ENCODE data around the gene RASA3.
A peak's percentile ranks its signal among the peaks of the same experiment; 100 is the strongest.
"Not testable (repeated sequence)": the region's sequence is repeated elsewhere in the genome, so short reads cannot be mapped to it uniquely, and the experiment has no call there.

The RASA3 gene

DNA sequence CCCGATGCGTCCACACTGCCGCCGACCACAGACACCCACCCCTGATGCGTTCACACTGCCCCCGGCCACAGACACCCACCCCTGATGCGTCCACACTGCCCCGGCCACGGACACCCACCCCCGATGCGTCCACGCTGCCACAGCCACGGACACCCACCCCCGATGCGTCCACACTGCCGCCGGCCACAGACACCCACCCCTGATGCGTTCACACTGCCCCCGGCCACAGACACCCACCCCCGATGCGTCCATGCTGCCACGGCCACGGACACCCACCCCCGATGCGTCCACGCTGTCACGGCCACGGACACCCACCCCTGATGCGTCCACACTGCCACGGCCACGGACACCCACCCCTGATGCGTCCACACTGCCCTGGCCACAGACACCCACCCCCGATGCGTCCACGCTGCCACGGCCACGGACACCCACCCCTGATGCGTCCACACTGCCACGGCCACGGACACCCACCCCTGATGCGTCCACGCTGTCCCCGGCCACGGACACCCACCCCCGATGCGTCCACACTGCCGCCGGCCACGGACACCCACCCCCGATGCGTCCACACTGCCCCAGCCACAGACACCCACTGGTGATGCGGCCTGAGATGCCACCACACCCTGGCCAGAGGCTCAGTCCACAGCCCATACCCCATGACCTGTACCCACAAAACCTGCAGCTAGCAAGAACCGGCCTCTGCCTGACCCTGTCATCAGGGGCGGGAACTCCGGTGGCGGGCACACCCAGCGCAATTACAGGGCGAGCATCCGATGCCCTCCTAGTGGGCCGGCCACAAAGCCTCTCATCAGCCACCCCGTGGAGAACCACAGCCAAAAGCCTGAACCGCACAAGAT is 28.4 kb downstream of the RASA3 start:
- Histone ChIP-seq H3K9me3 (ENCODE audit: control extremely low read depth in 1 of 5, control insufficient read depth in 4 of 5, insufficient read depth in 2 of 5, low read depth in 1 of 5, low read length in 4 of 5) (no peaks in the 10 kb centered on the region), H3K36me3 (ENCODE audit: control insufficient read depth in 4 of 4, insufficient read depth in 4 of 4, low read length in 3 of 4) (peaks cover 0 to 12% (median 3%) of the 10 kb centered on the region in 4 experiments), H3K27me3 (replicated peaks in 2 of 5; ENCODE audit: control insufficient read depth in 4 of 5, insufficient read depth in 5 of 5, low read length in 4 of 5) (no peaks in the 10 kb centered on the region), H3K27ac (ENCODE audit: insufficient read depth in 1 of 2, low read depth in 1 of 2, low read length in 2 of 2, poor library complexity in 1 of 2, severe bottlenecking in 2 of 2) (no peak overlapping the region), H3K4me1 (ENCODE audit: control extremely low read depth in 1 of 4, control insufficient read depth in 4 of 4, insufficient read depth in 4 of 4, low read length in 3 of 4) (no peaks in the 10 kb centered on the region), H3K4me3 (ENCODE audit: control insufficient read depth in 1 of 7, extremely low read depth in 1 of 7, insufficient read depth in 4 of 7, low read depth in 2 of 7, low read length in 6 of 7) (no peak overlapping the region)
- DNase-seq = peak in 1 of 3 donors; percentile 53
- ChIA-PET POLR2A (no interaction called here), CTCF (no interaction called here)
- WGBS (ENCODE audit: insufficient coverage) = 92% methylated on average over 53 of the region's 62 CpGs

DNA sequence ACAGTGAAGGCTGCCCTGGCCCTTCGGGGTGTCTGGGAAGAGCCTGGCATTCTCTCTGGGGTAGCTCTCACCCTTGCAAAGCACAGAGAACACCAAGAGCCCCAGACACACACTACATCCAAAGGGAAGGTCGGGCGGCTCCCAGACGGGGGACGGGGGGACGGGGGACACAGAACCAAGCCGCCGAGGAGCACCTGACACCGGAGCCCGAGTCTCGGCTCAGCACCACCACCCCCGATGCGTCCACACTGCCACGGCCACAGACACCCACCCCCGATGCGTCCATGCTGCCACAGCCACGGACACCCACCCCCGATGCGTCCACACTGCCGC is 29.2 kb downstream of the RASA3 start:
- H3K27ac ChIP-seq (ENCODE audit: insufficient read depth in 1 of 2, low read depth in 1 of 2, low read length in 2 of 2, poor library complexity in 1 of 2, severe bottlenecking in 2 of 2); CTCF ChIA-PET; H3K4me3 ChIP-seq (ENCODE audit: control insufficient read depth in 1 of 7, extremely low read depth in 1 of 7, insufficient read depth in 4 of 7, low read depth in 2 of 7, low read length in 6 of 7); H3K9me3 ChIP-seq (ENCODE audit: control extremely low read depth in 1 of 5, control insufficient read depth in 4 of 5, insufficient read depth in 2 of 5, low read depth in 1 of 5, low read length in 4 of 5); H3K4me1 ChIP-seq (ENCODE audit: control extremely low read depth in 1 of 4, control insufficient read depth in 4 of 4, insufficient read depth in 4 of 4, low read length in 3 of 4); DNase-seq; H3K27me3 ChIP-seq (replicated peaks in 2 of 5; ENCODE audit: control insufficient read depth in 4 of 5, insufficient read depth in 5 of 5, low read length in 4 of 5); H3K36me3 ChIP-seq (ENCODE audit: control insufficient read depth in 4 of 4, insufficient read depth in 4 of 4, low read length in 3 of 4); POLR2A ChIA-PET: not testable (repeated sequence)
- WGBS (ENCODE audit: insufficient coverage) = 100% methylated on average over 1 of the region's 20 CpGs

DNA sequence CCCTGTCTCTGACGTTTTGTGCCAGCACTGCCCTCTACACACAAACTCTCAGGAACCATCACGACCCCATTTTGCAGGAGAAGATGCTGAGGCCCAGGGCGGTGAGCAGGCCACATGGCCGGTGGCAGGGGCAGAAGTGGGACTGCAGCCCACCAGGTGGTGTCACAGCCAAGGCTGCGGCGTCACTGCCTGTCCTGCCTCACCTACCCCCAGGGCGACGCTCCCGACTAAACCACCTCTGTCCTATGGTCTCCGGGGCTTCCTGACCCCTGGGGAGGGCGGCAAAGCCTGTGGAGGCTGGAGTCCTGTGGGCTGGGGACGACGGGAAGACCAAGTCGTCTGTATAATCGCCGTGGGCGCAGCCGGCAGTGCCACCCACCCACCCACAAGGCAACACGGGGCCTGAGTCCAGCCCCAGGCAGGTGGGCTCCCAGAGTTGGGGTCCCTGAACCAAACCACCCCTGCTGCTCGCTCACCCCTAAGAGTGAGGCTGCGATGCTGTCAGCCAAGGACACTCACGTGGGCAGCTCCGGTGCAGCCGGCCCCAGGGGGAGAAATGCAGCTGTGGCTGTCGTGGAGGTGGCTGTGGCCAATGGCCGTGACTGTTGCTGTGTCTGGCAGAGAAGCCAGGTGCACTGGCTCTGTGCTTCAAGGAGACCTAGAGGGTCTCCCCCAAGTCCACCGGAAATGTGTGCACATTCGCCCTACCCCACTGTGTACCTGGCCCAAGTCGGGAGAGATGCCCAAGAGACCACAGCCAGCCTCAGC is 29.7 kb downstream of the RASA3 start:
- ChIA-PET CTCF (no interaction called here), POLR2A (no interaction called here)
- WGBS (ENCODE audit: insufficient coverage) = 95% methylated on average over 26 of the region's 29 CpGs
- peaks cover 0 to 4% (median 0%) of the 10 kb centered on the region in 4 experiments for H3K36me3 ChIP-seq (ENCODE audit: control insufficient read depth in 4 of 4, insufficient read depth in 4 of 4, low read length in 3 of 4)
- H3K27ac ChIP-seq (ENCODE audit: insufficient read depth in 1 of 2, low read depth in 1 of 2, low read length in 2 of 2, poor library complexity in 1 of 2, severe bottlenecking in 2 of 2) = no peak overlapping the region
- H3K4me3 ChIP-seq (ENCODE audit: control insufficient read depth in 1 of 7, extremely low read depth in 1 of 7, insufficient read depth in 4 of 7, low read depth in 2 of 7, low read length in 6 of 7) = no peak overlapping the region
- no peaks in the 10 kb centered on the region for H3K27me3 ChIP-seq (replicated peaks in 2 of 5; ENCODE audit: control insufficient read depth in 4 of 5, insufficient read depth in 5 of 5, low read length in 4 of 5)
- DNase-seq = no peak
- no peaks in the 10 kb centered on the region for H3K4me1 ChIP-seq (ENCODE audit: control extremely low read depth in 1 of 4, control insufficient read depth in 4 of 4, insufficient read depth in 4 of 4, low read length in 3 of 4)
- H3K9me3 ChIP-seq (ENCODE audit: control extremely low read depth in 1 of 5, control insufficient read depth in 4 of 5, insufficient read depth in 2 of 5, low read depth in 1 of 5, low read length in 4 of 5) = no peaks in the 10 kb centered on the region

DNA sequence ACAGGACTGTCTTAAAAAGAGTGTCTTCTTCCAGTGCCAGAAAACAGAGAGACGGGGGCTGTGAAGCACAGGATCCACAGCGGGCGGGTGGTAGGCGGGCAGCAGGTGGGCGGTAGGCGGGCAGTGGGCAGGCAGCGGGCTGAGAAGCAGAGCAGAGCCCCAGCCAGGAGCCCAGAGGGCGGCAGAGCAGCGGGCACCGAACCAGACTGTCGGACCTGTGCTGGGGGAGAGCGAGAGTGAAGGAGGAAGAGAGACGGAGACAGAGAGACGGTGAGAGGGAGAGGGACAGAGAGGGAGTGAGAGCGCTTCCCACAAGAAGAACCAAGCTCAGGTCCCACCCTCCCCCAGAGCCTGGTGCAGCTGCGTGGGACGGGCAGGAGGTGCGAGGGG is 30.3 kb downstream of the RASA3 start:
- CTCF ChIA-PET = no interaction called here
- Histone ChIP-seq H3K9me3 (ENCODE audit: control extremely low read depth in 1 of 5, control insufficient read depth in 4 of 5, insufficient read depth in 2 of 5, low read depth in 1 of 5, low read length in 4 of 5) (no peaks in the 10 kb centered on the region), H3K4me1 (ENCODE audit: control extremely low read depth in 1 of 4, control insufficient read depth in 4 of 4, insufficient read depth in 4 of 4, low read length in 3 of 4) (no peaks in the 10 kb centered on the region), H3K36me3 (ENCODE audit: control insufficient read depth in 4 of 4, insufficient read depth in 4 of 4, low read length in 3 of 4) (peaks cover 0 to 7% (median 0%) of the 10 kb centered on the region in 4 experiments), H3K27me3 (replicated peaks in 2 of 5; ENCODE audit: control insufficient read depth in 4 of 5, insufficient read depth in 5 of 5, low read length in 4 of 5) (no peaks in the 10 kb centered on the region), H3K27ac (ENCODE audit: insufficient read depth in 1 of 2, low read depth in 1 of 2, low read length in 2 of 2, poor library complexity in 1 of 2, severe bottlenecking in 2 of 2) (no peak overlapping the region), H3K4me3 (ENCODE audit: control insufficient read depth in 1 of 7, extremely low read depth in 1 of 7, insufficient read depth in 4 of 7, low read depth in 2 of 7, low read length in 6 of 7) (no peak overlapping the region)
- POLR2A ChIA-PET = no interaction called here
- WGBS (ENCODE audit: insufficient coverage) = 98% methylated on average over 11 of the region's 18 CpGs
- DNase-seq = no peak

DNA sequence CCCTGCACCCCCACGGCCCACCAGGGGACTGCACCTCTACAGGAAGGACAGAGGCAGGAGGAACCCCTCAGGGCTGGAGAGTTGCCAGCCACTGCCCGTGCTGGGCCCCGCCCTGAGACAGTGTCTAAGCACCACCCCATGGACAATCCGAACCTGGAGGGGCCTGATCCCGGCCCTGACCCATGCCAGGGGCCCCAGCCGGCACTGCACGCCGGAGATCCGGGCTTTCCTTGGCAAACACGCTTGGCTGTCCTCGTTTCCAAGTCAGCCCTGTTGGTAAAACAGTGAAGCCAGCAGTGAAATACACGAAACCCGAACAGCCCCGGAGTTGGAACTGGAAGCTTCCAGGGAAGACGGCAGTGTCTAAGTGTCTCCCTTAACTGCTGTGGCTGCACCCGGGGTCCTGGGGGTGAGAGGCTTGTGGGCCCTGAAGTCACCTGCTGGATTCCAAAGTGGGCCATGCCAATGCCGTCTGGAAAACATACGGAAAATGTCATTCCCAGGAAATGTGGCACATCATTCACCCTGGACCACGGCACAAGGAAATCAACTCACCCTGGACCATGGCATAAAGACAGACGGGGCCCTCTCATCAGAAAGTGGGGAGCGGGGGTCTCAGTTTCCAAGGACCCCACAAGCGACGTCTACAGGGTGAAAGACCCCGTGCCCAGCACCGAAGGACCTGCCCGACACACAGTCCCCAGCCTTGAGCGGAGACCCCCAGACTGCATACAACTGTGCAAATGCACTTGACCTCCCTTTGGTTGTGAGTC is 30.9 kb downstream of the RASA3 start:
- Histone ChIP-seq H3K27ac (ENCODE audit: insufficient read depth in 1 of 2, low read depth in 1 of 2, low read length in 2 of 2, poor library complexity in 1 of 2, severe bottlenecking in 2 of 2) (no peak overlapping the region), H3K9me3 (ENCODE audit: control extremely low read depth in 1 of 5, control insufficient read depth in 4 of 5, insufficient read depth in 2 of 5, low read depth in 1 of 5, low read length in 4 of 5) (no peaks in the 10 kb centered on the region), H3K4me1 (ENCODE audit: control extremely low read depth in 1 of 4, control insufficient read depth in 4 of 4, insufficient read depth in 4 of 4, low read length in 3 of 4) (no peaks in the 10 kb centered on the region), H3K27me3 (replicated peaks in 2 of 5; ENCODE audit: control insufficient read depth in 4 of 5, insufficient read depth in 5 of 5, low read length in 4 of 5) (no peaks in the 10 kb centered on the region), H3K4me3 (ENCODE audit: control insufficient read depth in 1 of 7, extremely low read depth in 1 of 7, insufficient read depth in 4 of 7, low read depth in 2 of 7, low read length in 6 of 7) (no peak overlapping the region), H3K36me3 (ENCODE audit: control insufficient read depth in 4 of 4, insufficient read depth in 4 of 4, low read length in 3 of 4) (peaks cover 0 to 7% (median 0%) of the 10 kb centered on the region in 4 experiments)
- whole genome bisulfite sequencing (ENCODE audit: insufficient coverage) = 94% methylated on average over 26 of the region's 27 CpGs
- POLR2A ChIA-PET = no interaction called here
- DNase-seq = no peak
- CTCF ChIA-PET = no interaction called here

DNA sequence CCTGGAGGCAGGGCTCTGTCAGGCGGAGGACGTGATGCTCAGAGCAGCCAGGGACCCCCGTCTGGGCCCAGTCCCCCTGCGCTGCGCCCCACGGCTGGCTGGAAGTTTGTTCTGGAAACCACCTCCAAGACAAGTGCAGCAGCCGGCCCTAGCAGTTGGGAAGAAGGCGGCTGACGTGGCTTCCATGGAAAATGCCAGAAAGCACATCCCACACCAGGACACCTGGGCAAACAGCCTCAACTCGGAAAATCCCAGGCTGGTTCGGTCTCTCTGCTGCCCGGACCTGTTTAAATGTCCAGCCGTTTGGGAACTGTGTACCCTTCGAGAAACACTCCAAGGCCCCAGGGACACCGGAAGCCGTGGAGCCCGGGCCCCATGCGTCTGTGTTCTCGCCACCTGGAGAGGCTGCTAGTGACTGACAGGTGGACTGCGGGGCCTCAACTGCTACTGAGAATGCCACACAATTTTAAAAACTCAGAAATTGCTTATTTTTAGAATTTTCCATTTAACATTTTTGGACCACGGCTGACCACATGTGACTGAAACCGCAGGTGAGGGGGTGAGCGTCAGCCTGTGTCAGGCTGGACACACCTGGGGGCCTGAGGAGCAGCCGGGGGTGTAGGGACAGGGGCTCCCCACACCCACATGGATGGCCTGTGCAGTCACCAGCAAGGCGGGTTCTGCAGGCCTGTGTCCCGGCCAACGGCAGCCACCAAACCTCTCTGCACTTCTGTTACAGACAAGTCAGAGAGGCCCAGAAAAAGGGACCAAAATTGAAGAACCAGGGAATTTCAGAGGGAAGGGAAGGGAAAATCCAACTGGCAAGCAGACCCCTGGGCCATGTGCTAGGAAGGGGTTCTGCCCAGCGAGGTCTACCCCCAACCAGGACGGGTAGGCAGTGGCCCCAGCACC is 31.7 kb downstream of the RASA3 start:
- H3K36me3 ChIP-seq (ENCODE audit: control insufficient read depth in 4 of 4, insufficient read depth in 4 of 4, low read length in 3 of 4) = peaks cover 0 to 8% (median 0%) of the 10 kb centered on the region in 4 experiments
- 93% methylated on average over 27 of the region's 29 CpGs for WGBS (ENCODE audit: insufficient coverage)
- H3K4me3 ChIP-seq (ENCODE audit: control insufficient read depth in 1 of 7, extremely low read depth in 1 of 7, insufficient read depth in 4 of 7, low read depth in 2 of 7, low read length in 6 of 7) = no peak overlapping the region
- no peaks in the 10 kb centered on the region for H3K27me3 ChIP-seq (replicated peaks in 2 of 5; ENCODE audit: control insufficient read depth in 4 of 5, insufficient read depth in 5 of 5, low read length in 4 of 5)
- peaks cover 0 to 7% (median 1%) of the 10 kb centered on the region in 4 experiments for H3K4me1 ChIP-seq (ENCODE audit: control extremely low read depth in 1 of 4, control insufficient read depth in 4 of 4, insufficient read depth in 4 of 4, low read length in 3 of 4)
- DNase-seq = no peak
- no peaks in the 10 kb centered on the region for H3K9me3 ChIP-seq (ENCODE audit: control extremely low read depth in 1 of 5, control insufficient read depth in 4 of 5, insufficient read depth in 2 of 5, low read depth in 1 of 5, low read length in 4 of 5)
- H3K27ac ChIP-seq (ENCODE audit: insufficient read depth in 1 of 2, low read depth in 1 of 2, low read length in 2 of 2, poor library complexity in 1 of 2, severe bottlenecking in 2 of 2) = no peak overlapping the region
- ChIA-PET POLR2A (interaction anchor here (0.9 kb wide), 1 partner anchor 32 kb away, joined by 3 read pairs; no protein-coding TSS in a partner anchor), CTCF (interaction anchor here (1.9 kb wide), 1 partner anchor 9 kb away, joined by 8 read pairs; no protein-coding TSS in a partner anchor)
